ENCODE data around the gene USP31. TPM values are rescaled to one million over a fixed set of nuclear protein-coding genes. Genes with fewer than 3 reads are reported as not detected.

USP31 gene
- total and polyA plus RNA-seq, 2 of the 13 experiments (the other 11 are each of a cell fraction or from before 2014, with no cell fraction given): 22.5 to 23.3 TPM

- TF ChIP-seq ZNF33B (CRISPR knock-in tag; IDR thresholded peaks at IDR 0.05) (0 out of 2 replicates have a peak, but pooled peaks have one; percentile 57), SNAI1 (CRISPR knock-in tag; IDR thresholded peaks at IDR 0.05; ENCODE audit: borderline replicate concordance) (no peak), KDM1A (CRISPR knock-in tag; IDR thresholded peaks at IDR 0.05) (peak; percentile 81), U2AF2 (IDR thresholded peaks at IDR 0.05; ENCODE audit: low read depth, low read length) (no peak), MEIS2 (CRISPR knock-in tag; IDR thresholded peaks at IDR 0.05) (peak; percentile 71; the same call in 1 of the 2 replicates), REST (IDR thresholded peaks at IDR 0.05; ENCODE audit: borderline replicate concordance in 1 of 2, low read depth in 1 of 2, low read length in 2 of 2) (no peak), MEIS1 (CRISPR knock-in tag; IDR thresholded peaks at IDR 0.05; ENCODE audit: borderline replicate concordance) (peak; percentile 74; the same call in 1 of the 2 replicates), ZNF503 (CRISPR knock-in tag; IDR thresholded peaks at IDR 0.05) (no peak; the same call in 1 of the 2 replicates), PRPF4 (IDR thresholded peaks at IDR 0.05; ENCODE audit: low read depth, low read length, poor library complexity, severe bottlenecking) (no peak), ZNF543 (CRISPR knock-in tag; IDR thresholded peaks at IDR 0.05) (0 out of 2 replicates have a peak, but pooled peaks have one; percentile 16), GTF2F1 (IDR thresholded peaks at IDR 0.05; ENCODE audit: low read length) (no peak), ATF6 (CRISPR knock-in tag; conservative IDR thresholded peaks at IDR 0.05) (no peak), ZNF773 (CRISPR knock-in tag; IDR thresholded peaks at IDR 0.05; ENCODE audit: borderline replicate concordance) (no peak), ZNF770 (CRISPR knock-in tag; IDR thresholded peaks at IDR 0.05) (no peak), RFXANK (CRISPR knock-in tag; IDR thresholded peaks at IDR 0.05) (0 out of 2 replicates have a peak, but pooled peaks have one; percentile 77), FOXO1 (CRISPR knock-in tag; IDR thresholded peaks at IDR 0.05) (peak; percentile 79), ZNF614 (CRISPR knock-in tag; IDR thresholded peaks at IDR 0.05; ENCODE audit: borderline replicate concordance) (peak; percentile 79; the same call in 1 of the 2 replicates), ZNF776 (CRISPR knock-in tag; IDR thresholded peaks at IDR 0.05) (peak; percentile 45; the same call in 1 of the 2 replicates), TP53 (CRISPR knock-in tag; conservative IDR thresholded peaks at IDR 0.05) (no peak), ZNF207 (IDR thresholded peaks at IDR 0.05; ENCODE audit: borderline replicate concordance) (no peak), SSRP1 (CRISPR knock-in tag; IDR thresholded peaks at IDR 0.05) (0 out of 2 replicates have a peak, but pooled peaks have one; percentile 19)
Measured at GRCh38 chr16:23149267-23149992, at the start of gene USP31 (continued).

All from HepG2 (cell line).